Duodenal mucosa (tissue), 2 donors: ENCODE data around the gene CACNA1D.

Source experiments
- H3K27ac ChIP-seq: one replicate; pipeline ENCODE4 v1.7.0; 2013; ENCODE audit warnings: low read depth, low read length
- H3K27me3 ChIP-seq, 2 donors: one replicate each; pipeline ENCODE4 v1.7.0; 2013; ENCODE audit warnings: low read length in 2 of 2, control low read depth in 1 of 2; ENCODE audit not compliant: insufficient read depth in 2 of 2, control insufficient read depth in 1 of 2
- H3K36me3 ChIP-seq, 2 donors: one replicate each; pipeline ENCODE4 v1.7.0; 2013; ENCODE audit warnings: low read length in 2 of 2, control low read depth in 1 of 2; ENCODE audit not compliant: insufficient read depth in 2 of 2, control insufficient read depth in 1 of 2
- H3K4me1 ChIP-seq, 2 donors: one replicate each; pipeline ENCODE4 v1.7.0; 2013; ENCODE audit warnings: low read length in 2 of 2, control low read depth in 1 of 2; ENCODE audit not compliant: insufficient read depth in 2 of 2, control insufficient read depth in 1 of 2
- H3K4me3 ChIP-seq, 2 donors: one replicate each; pipeline ENCODE4 v1.7.0; 2013; ENCODE audit warnings: low read length in 2 of 2, low read depth in 1 of 2
- H3K9ac ChIP-seq, 2 donors: one replicate each; pipeline ENCODE4 v1.7.0; 2013; ENCODE audit warnings: low read length in 2 of 2, low read depth in 1 of 2
- H3K9me3 ChIP-seq, 2 donors: one replicate each; pipeline ENCODE4 v1.7.0; 2013; ENCODE audit warnings: low read length in 2 of 2, control low read depth in 1 of 2; ENCODE audit not compliant: control insufficient read depth in 1 of 2

Gene CACNA1D

DNA sequence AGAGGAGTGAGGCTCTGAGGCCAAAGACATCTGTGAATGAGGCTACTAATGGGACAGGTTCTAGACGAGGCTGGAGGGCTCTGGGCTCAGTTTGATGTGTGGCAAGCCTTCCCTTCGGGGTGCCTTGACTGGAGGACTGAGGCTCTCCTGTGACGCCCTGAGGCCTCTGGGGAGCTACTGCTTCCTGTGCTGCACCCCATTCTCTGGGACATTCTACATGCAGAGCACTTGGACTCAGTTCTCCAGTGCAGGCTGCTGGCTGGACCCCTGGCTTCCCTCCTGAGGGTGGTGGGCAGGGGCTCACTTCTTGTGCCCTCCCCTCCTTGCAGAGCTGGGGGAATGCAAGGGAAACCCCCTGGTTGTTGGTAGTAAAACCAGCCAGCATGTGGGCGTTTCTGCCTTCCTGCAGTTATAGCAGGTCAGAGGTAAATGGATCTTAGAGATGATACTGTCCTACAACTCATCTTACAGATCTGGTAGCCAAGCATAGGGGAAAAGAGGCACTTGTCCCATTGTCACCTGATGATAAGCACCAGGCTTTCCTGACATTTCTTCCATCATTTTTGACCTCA lies 218.5 kb downstream of the CACNA1D start:
- H3K36me3 ChIP-seq: no peaks in the 10 kb centered on the region
- H3K27me3 ChIP-seq: no peaks in the 10 kb centered on the region
- H3K9ac ChIP-seq: no peak overlapping the region
- H3K9me3 ChIP-seq: no peaks in the 10 kb centered on the region
- peaks cover 6 to 11% of the 10 kb centered on the region in 2 donors for H3K4me1 ChIP-seq
- no peak overlapping the region for H3K27ac ChIP-seq
- H3K4me3 ChIP-seq: no peak overlapping the region

DNA sequence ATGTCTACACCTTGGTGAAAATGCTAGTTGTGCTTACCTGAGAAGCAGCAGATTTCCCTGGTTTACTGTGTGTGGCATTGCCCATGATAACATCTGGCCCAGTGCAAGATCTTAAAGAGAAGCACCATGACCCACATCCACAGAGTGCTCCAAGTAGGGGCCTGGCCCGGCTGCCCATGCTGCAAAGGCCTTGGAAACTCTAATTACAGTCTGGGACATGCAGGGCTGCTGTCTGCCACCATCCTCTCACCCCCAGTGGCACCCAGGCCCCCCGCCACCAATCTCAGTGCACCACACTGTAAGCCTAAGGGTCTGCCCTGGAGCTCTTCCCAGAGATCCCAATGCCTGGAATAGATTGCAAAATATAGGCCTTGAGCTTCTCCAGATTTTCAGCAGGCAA lies 219.2 kb downstream of the CACNA1D start:
- Histone ChIP-seq H3K4me3 (no peak overlapping the region), H3K27me3 (no peaks in the 10 kb centered on the region), H3K36me3 (no peaks in the 10 kb centered on the region), H3K9me3 (no peaks in the 10 kb centered on the region), H3K27ac (no peak overlapping the region), H3K4me1 (peaks cover 0 to 11% of the 10 kb centered on the region in 2 donors), H3K9ac (no peak overlapping the region)

DNA sequence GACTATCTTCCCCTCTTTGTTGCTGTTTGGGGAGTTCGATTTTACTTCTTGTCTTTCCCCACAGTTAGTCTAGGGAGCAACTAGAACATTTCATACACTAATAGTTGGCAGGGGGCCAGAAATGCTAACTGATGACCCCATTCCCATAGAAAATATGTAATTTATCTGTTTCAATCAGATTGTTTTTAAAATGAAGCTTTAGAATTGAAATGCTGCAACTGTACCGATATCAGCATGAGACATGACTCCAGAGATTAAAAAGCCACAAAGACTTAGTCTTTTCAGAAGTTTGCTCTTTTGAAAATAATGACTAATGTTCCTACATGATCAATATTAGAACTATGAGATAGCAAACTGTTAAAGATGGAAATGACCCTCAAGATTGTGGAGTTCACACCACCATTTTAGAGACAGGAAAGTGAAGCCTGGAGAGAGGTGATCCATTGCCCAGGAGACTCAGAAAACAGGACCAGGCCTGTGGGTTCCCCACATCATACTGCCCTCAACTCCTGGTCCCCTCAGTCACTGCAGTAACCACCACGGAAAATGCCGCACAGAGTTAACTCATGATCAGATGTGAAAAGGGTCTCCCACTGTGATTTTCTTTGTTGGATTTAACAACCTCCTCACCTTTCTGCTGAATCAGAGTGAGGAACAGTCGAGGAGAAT lies 221.5 kb downstream of the CACNA1D start:
- Histone ChIP-seq H3K4me1 (no peaks in the 10 kb centered on the region), H3K4me3 (no peak overlapping the region), H3K36me3 (peaks cover 0 to 3% of the 10 kb centered on the region in 2 donors), H3K9ac (no peak overlapping the region), H3K27me3 (no peaks in the 10 kb centered on the region), H3K9me3 (no peaks in the 10 kb centered on the region), H3K27ac (no peak overlapping the region)

DNA sequence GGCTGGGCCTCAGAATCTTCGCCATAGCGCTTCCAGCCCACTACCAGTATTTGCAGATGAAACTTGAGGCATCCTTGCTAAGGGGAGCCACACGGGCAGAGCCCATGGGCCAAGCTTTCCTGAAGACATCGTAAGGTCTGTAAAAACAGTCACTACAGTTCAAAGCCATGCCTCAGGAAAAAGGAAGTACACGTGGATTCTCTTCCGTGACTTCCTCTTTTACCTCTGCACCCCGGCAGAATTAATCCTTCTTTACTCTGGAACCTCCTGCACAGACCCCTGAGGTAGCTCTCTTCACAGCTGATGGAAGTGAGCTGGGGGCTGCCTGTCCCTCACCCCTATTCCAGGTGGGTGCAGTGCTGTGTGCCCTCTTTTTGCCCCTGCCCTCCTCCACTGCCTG lies 222.6 kb downstream of the CACNA1D start:
- no peak overlapping the region for H3K9ac ChIP-seq
- no peaks in the 10 kb centered on the region for H3K9me3 ChIP-seq
- H3K4me3 ChIP-seq: no peak overlapping the region
- H3K27me3 ChIP-seq: no peaks in the 10 kb centered on the region
- peaks cover 0 to 3% of the 10 kb centered on the region in 2 donors for H3K36me3 ChIP-seq
- H3K4me1 ChIP-seq: no peaks in the 10 kb centered on the region
- H3K27ac ChIP-seq: no peak overlapping the region

DNA sequence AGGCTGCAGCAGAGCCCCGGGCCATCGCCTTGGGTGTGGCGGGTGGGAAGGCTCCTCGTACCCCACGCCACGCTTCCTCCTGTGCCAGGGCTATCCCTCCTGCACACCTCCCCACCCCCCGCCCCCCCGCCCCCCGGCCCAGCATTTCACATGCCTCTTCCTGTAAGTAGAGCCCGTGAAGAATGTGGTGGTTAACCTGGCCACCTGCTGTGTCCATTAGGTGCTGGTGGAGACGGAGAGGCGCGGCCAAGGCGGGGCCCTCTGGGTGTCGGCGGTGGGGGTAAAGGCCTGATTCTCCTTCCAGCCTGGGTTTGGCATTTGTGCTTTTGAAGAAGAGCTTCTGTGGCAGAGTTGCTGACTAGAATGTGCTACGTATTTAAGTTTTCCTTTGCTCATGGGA lies 224.1 kb downstream of the CACNA1D start:
- H3K27me3 ChIP-seq: no peaks in the 10 kb centered on the region
- peaks cover 11% of the 10 kb centered on the region in 2 donors for H3K36me3 ChIP-seq
- H3K27ac ChIP-seq: no peak overlapping the region
- H3K4me1 ChIP-seq: no peaks in the 10 kb centered on the region
- no peak overlapping the region for H3K4me3 ChIP-seq
- H3K9me3 ChIP-seq: no peaks in the 10 kb centered on the region
- H3K9ac ChIP-seq: no peak overlapping the region

DNA sequence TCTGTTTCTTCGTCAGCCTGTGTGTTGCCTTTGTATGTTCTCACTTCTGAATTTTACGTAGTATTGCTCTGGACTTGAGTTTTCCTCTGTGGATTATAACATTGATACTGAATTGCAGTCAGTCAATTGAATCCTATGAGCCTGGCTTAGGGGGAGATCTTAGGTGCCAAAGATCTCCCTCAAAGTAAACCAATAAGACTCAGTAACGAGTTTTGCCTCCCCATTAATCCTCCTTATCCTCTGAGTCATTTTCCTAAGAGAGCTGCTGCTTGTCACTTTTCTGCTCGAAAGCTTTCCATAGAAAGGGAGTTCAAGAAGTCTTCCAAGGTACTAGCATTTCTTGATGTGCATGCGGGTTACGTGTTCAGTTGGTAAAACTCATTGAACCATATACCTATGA lies 225.4 kb downstream of the CACNA1D start:
- Histone ChIP-seq H3K27ac (no peak overlapping the region), H3K36me3 (peaks cover 11 to 12% of the 10 kb centered on the region in 2 donors), H3K9me3 (no peaks in the 10 kb centered on the region), H3K4me3 (no peak overlapping the region), H3K4me1 (no peaks in the 10 kb centered on the region), H3K27me3 (no peaks in the 10 kb centered on the region), H3K9ac (no peak overlapping the region)

DNA sequence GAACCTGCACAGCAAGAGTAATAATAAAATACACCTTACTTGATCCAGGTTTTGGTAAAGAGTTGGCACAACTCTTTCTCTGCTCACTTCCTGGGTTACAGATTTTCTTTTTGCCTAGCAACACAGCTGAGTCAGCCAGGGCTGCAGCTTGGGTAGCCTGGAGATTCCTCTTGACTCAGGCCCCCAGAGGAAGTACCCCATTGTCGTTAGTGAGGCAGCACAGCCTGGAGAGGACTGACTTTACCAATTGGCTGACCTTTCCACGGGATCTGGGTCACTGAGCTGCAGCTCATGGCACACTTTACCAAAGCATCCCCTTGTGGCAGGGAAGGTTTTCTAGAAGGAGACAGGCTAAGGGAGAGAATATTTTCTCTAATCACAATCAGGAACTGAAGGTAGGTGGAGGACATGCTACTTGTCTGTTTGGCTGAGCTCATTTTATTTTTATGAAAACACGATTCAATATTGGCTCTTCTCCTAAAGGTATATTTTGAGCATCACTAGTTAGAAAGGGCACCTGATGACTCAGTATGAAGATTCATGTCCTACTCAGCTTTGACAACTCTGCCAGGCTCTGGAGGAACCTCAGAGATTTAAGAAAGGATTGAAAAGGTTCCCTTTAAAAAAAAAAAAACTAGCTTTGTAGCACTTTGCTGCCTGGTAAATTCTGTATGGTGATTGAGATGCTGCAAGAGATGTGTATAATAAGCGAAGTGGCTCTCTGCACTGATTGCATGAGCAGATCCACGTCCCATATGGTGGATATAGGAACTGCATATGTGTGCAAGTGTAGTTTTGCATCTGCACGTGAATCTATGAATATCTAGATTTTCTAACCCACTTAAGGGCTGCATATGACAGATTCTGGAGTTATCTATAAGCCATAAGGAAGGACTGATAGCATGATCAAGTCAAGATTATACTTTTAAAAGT lies 227.0 kb downstream of the CACNA1D start:
- H3K27ac ChIP-seq: no peak overlapping the region
- peaks cover 12 to 16% of the 10 kb centered on the region in 2 donors for H3K36me3 ChIP-seq
- H3K27me3 ChIP-seq: no peaks in the 10 kb centered on the region
- no peak overlapping the region for H3K9ac ChIP-seq
- no peaks in the 10 kb centered on the region for H3K4me1 ChIP-seq
- no peaks in the 10 kb centered on the region for H3K9me3 ChIP-seq
- H3K4me3 ChIP-seq: no peak overlapping the region

DNA sequence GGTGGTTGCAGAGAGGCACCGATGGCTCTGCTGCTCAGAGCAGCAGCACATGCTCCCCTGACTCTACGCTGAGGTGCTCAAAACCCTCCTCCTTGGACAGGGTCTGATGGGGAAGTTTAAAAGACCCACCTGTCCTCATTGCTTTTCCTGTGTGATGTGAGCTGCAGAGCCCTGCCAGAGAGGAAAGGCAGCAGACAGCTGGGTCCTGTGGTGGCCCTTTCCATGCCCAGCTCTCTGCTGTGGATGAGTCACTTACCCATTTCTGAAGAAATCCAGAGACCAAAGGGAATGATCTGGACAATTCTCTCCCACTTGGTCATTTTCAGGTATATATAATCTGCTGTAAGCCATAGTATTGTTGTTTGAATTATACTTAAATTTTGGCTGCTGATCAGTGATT lies 230.2 kb downstream of the CACNA1D start:
- H3K9me3 ChIP-seq: no peaks in the 10 kb centered on the region
- no peaks in the 10 kb centered on the region for H3K27me3 ChIP-seq
- no peak overlapping the region for H3K9ac ChIP-seq
- H3K4me3 ChIP-seq: no peak overlapping the region
- peaks cover 12 to 13% of the 10 kb centered on the region in 2 donors for H3K36me3 ChIP-seq
- H3K4me1 ChIP-seq: peaks cover 0 to 4% of the 10 kb centered on the region in 2 donors
- no peak overlapping the region for H3K27ac ChIP-seq

DNA sequence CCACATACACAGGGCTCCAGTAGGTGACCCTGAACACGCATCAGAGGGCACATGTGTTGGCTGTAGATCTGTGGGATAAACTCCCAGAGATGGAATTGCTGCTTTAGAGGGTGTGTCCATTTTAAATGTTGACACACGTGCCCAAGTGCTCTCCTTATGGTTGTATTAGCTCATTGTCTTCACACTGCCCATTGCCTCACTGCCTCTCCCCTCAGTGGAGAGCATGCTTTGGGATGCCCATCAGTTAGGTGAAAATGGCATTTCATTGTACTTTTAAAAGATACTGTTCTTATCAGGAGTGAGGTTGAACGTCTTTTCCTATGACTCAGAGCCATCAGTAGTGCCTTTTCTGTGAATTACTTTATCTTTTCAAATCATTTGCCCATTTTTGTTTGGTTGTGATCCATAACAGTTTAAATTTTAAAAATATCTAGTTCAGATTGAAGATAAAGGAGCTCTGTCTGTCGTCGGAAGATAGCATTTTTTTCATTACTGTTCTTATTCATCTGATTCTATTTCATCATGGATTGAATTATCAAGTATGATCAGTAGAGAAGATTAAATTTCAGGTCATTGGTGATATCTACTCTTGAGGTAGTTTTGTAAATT lies 231.1 kb downstream of the CACNA1D start:
- peaks cover 0 to 5% of the 10 kb centered on the region in 2 donors for H3K4me1 ChIP-seq
- no peak overlapping the region for H3K9ac ChIP-seq
- no peak overlapping the region for H3K4me3 ChIP-seq
- H3K9me3 ChIP-seq: no peaks in the 10 kb centered on the region
- H3K27ac ChIP-seq: no peak overlapping the region
- H3K27me3 ChIP-seq: no peaks in the 10 kb centered on the region
- peaks cover 13 to 15% of the 10 kb centered on the region in 2 donors for H3K36me3 ChIP-seq

DNA sequence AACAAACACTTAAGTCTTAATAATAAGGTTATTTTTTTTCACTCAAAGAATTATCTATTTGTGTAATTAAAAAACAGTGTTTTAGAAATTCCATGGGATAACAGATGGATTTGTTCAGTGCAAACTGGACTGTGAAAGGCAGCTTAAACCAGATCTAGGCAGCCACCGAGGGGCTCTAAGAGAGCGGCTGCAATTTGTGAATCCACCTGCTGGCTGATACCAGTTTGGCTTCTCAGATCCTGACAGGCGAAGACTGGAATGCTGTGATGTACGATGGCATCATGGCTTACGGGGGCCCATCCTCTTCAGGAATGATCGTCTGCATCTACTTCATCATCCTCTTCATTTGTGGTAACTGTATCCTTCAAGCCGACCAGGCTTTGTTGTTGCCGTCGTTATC lies 232.2 kb downstream of the CACNA1D start:
- no peak overlapping the region for H3K9ac ChIP-seq
- H3K36me3 ChIP-seq: peaks cover 14 to 15% of the 10 kb centered on the region in 2 donors
- H3K4me1 ChIP-seq: peaks cover 0 to 5% of the 10 kb centered on the region in 2 donors
- no peak overlapping the region for H3K27ac ChIP-seq
- no peaks in the 10 kb centered on the region for H3K27me3 ChIP-seq
- no peak overlapping the region for H3K4me3 ChIP-seq
- H3K9me3 ChIP-seq: no peaks in the 10 kb centered on the region
